HepG2 (cell line): Measurements from ENCODE around the gene UGT1A8.

ENCODE experiments used
- CREM ChIP-seq, 2 experiments: sonication (generic) in 1 of 2; formaldehyde crosslinking in 1 of 2; IDR thresholded peaks; 2 replicates each; pipeline versions ENCODE4 v1.4.0 to v1.6.1; 2016 to 2020; ENCODE audit warnings: antibody characterized with exemption in 1 of 2, mild to moderate bottlenecking in 1 of 2, missing genetic modification reagents in 1 of 2
- ELF4 ChIP-seq: sonication (generic); formaldehyde crosslinking; IDR thresholded peaks from 2 replicates; pipeline ENCODE4 v1.5.0; 2020; ENCODE audit warnings: missing genetic modification reagents, mild to moderate bottlenecking, moderate library complexity, borderline replicate concordance
- EZH2 ChIP-seq: conservative IDR thresholded peaks from 2 replicates; pipeline ENCODE4 v1.6.1; 2012; ENCODE audit warnings: mild to moderate bottlenecking, low read depth, low read length, moderate library complexity
- HOMEZ ChIP-seq: IDR thresholded peaks from 2 replicates; pipeline ENCODE4 v1.6.1; 2016; ENCODE audit warnings: low read depth
- JUN ChIP-seq: sonication (generic); formaldehyde crosslinking; IDR thresholded peaks from 2 replicates; pipeline ENCODE4 v1.4.0; 2020; ENCODE audit warnings: mild to moderate bottlenecking, missing genetic modification reagents
- POLR2AphosphoS5 ChIP-seq: IDR thresholded peaks from 2 replicates; pipeline ENCODE4 v1.6.1; 2012; ENCODE audit warnings: low read depth, low read length
- RFXANK ChIP-seq: IDR thresholded peaks from 2 replicates; pipeline ENCODE4 v1.6.1; 2016
- TAF1 ChIP-seq: sonication (generic); formaldehyde crosslinking; IDR thresholded peaks from 2 replicates; pipeline ENCODE4 v1.4.0; 2020; ENCODE audit warnings: missing genetic modification reagents
- ZNF121 ChIP-seq: sonication (generic); formaldehyde crosslinking; IDR thresholded peaks from 2 replicates; pipeline ENCODE4 v1.5.0; 2020; ENCODE audit warnings: mild to moderate bottlenecking, missing genetic modification reagents
- ZNF235 ChIP-seq: sonication (generic); formaldehyde crosslinking; IDR thresholded peaks from 2 replicates; pipeline ENCODE4 v1.8.1; 2023; ENCODE audit warnings: mild to moderate bottlenecking, missing genetic modification reagents, borderline replicate concordance
- ZNF773 ChIP-seq: sonication (generic); formaldehyde crosslinking; IDR thresholded peaks from 2 replicates; pipeline ENCODE4 v1.4.0; 2020; ENCODE audit warnings: missing genetic modification reagents, borderline replicate concordance
- TF ChIP-seq, protein P1 (sequence below): sonication (generic); formaldehyde crosslinking; conservative IDR thresholded peaks from 2 replicates; pipeline ENCODE4 v1.4.0; 2020; ENCODE audit warnings: missing genetic modification reagents
- TF ChIP-seq, protein P2 (sequence below): sonication (generic); formaldehyde crosslinking; IDR thresholded peaks from 2 replicates; pipeline ENCODE4 v1.5.0; 2020; ENCODE audit warnings: mild to moderate bottlenecking, missing genetic modification reagents, moderate library complexity

- no peak for TF ChIP-seq ELF4 (CRISPR knock-in tag)
- TF ChIP-seq JUN, result no peak
- TF ChIP-seq, protein P1, sequence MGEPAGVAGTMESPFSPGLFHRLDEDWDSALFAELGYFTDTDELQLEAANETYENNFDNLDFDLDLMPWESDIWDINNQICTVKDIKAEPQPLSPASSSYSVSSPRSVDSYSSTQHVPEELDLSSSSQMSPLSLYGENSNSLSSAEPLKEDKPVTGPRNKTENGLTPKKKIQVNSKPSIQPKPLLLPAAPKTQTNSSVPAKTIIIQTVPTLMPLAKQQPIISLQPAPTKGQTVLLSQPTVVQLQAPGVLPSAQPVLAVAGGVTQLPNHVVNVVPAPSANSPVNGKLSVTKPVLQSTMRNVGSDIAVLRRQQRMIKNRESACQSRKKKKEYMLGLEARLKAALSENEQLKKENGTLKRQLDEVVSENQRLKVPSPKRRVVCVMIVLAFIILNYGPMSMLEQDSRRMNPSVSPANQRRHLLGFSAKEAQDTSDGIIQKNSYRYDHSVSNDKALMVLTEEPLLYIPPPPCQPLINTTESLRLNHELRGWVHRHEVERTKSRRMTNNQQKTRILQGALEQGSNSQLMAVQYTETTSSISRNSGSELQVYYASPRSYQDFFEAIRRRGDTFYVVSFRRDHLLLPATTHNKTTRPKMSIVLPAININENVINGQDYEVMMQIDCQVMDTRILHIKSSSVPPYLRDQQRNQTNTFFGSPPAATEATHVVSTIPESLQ, result no peak
- TF ChIP-seq HOMEZ, result no peak
- no peak for TF ChIP-seq TAF1 (CRISPR knock-in tag)
- TF ChIP-seq, protein P2, sequence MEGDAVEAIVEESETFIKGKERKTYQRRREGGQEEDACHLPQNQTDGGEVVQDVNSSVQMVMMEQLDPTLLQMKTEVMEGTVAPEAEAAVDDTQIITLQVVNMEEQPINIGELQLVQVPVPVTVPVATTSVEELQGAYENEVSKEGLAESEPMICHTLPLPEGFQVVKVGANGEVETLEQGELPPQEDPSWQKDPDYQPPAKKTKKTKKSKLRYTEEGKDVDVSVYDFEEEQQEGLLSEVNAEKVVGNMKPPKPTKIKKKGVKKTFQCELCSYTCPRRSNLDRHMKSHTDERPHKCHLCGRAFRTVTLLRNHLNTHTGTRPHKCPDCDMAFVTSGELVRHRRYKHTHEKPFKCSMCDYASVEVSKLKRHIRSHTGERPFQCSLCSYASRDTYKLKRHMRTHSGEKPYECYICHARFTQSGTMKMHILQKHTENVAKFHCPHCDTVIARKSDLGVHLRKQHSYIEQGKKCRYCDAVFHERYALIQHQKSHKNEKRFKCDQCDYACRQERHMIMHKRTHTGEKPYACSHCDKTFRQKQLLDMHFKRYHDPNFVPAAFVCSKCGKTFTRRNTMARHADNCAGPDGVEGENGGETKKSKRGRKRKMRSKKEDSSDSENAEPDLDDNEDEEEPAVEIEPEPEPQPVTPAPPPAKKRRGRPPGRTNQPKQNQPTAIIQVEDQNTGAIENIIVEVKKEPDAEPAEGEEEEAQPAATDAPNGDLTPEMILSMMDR (CRISPR knock-in tag), result no peak
- TF ChIP-seq ZNF773 (CRISPR knock-in tag), result no peak
- TF ChIP-seq RFXANK (CRISPR knock-in tag), result no peak
- no peak for TF ChIP-seq ZNF235 (CRISPR knock-in tag)
- TF ChIP-seq EZH2, result no peak
- TF ChIP-seq ZNF121 (CRISPR knock-in tag), result no peak
- no peak for TF ChIP-seq POLR2AphosphoS5
- no peak for TF ChIP-seq CREM (IDR thresholded peaks at IDR 0.05)
- no peak for TF ChIP-seq CREM (CRISPR knock-in tag; IDR thresholded peaks at IDR 0.05)
Measured at GRCh38 chr2:233820774-233821105, 203.3 kb downstream of the UGT1A8 start.
